Right ventricle myocardium inferior (tissue), 1 donor: ENCODE results near the gene DAGLB. TPM values are rescaled to one million over a fixed set of nuclear protein-coding genes. Genes with fewer than 3 reads are reported as not detected.
"Not testable (repeated sequence)": the region's sequence is repeated elsewhere in the genome, so short reads cannot be mapped to it uniquely, and the experiment has no call there.

ENCODE experiments used
- ATAC-seq: fragments of 200-7000 bp; cut with Tn5 transposase; one replicate; pipeline ENCODE4 v1.9.1; 2020; ENCODE audit warnings: mild to moderate bottlenecking, moderate library complexity
- DNase-seq: peaks from one replicate; pipeline ENCODE4 v3.0.0; 2021; ENCODE audit errors: missing footprints
- intact Hi-C: fragments of 100-400 bp; cut with DNase I; formaldehyde crosslinking; loops from one replicate; pipeline ENCODE4 v1.11.0; 2022
- total RNA-seq: library from RNA; stranded (reverse); fragmentation: NEBNext Ultra II Directional; extraction: Animal tissue kit (Norgen Biotek cat#: 25700); gene quantifications from one replicate; pipeline ENCODE4 v1.2.1, GENCODE V29; 2021
- donor health status: DM: no; HTN: yes; CAD: no; lungs with severe emphysema.

Gene DAGLB
- total RNA-seq, 1 donor from 2014 or later, result 6.7 TPM

DNA sequence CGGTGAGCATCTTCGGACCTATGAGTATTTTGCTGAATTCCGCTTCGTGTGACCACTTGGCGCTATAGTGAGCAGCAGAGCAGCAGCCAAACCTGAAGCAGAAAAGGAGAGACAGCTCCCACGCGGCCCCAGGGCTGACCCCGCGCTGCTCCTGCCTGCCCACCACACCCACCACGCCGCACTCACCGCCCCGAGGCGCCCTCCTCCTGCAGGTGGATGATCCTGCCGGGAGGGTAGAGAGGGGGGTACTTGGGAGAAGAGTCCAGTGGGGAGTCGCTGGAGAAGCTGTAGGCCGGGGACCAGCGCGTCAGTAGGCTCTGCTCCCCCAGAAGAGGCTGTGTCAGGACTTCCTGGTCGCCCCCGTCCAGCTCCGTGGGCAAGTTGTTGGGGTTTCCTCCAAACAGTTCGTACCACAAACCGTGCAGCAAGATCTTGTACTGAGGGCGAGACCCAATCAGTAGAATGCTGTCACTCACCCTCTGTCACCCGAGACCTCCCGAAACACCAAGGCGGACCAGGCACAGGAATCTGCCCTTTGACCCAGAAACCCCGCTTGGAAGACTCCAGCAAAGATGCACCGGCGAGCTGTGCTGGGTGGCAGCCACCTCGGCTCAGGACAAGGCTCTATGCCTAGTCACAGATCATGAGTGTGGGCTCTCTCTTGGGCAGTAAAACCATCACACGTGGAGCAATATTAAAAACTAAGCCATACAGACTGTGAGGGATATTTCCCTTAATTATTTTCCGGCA lies 37.6 kb downstream of the DAGLB start:
- intact Hi-C loops, result no loop called here
- ATAC-seq, result no peak
- DNase-seq, result no peak

DNA sequence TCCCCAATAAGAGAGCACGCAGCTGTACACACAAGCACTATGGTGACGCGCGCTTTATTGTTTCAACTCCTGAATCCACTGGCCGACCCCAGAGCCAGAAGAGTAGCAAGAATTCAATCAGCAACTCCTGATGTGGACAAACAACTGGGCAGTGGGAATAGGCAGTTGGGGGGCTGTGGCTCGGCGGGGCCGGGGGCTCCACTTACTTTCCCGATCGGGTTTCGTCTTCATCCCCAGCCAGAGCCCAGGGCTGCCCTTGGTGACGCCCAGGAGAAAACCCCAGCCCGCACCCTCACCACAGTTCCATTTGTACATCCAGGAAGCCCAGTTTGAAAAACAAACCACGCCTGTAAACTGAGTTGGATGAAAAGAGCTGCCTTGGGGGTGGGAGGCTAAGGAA lies 38.7 kb downstream of the DAGLB start:
- ATAC-seq, result no peak
- DNase-seq, result no peak
- intact Hi-C loops, result no loop called here

DNA sequence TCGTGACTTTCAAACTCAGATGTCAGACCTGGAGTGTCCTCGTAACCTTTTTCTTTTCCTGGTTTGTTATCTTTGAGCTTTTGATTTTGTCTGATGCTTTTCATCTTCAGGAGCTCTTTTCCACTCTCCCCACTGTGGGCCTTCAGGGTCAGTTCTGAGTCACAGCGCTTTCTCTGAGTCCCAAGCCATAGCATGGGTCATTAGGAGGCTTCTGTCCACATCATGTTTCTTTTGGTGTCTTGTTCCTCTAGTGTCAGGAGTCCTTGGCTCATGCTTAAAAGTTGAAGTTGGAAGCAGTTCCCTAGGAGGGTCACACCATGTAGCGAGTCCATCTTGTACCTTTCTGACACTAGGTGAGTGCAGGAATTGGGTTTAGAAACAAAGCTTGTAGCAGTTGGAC lies 40.3 kb downstream of the DAGLB start:
- no peak for DNase-seq
- intact Hi-C loops, result no loop called here
- no peak for ATAC-seq

DNA sequence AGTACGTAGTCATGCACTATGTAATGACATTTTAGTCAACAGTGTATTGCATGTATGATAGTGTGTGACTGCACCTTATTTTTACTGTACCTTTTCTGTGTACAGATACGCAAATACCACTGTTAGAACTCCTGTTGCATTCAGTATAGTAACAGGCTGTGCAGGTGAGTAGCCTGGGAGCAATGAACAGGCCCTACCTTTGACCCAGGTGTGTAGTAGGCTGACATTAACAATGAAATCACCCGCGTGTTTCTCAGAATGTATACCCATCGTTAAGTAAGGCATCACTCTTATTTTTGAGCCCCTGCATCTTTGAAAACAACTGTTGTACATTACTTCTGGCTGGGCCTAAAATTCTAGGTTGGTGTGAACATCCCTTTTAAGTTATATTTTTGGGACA lies 41.6 kb downstream of the DAGLB start:
- DNase-seq, result no peak
- intact Hi-C loops, result no loop called here
- no peak for ATAC-seq

DNA sequence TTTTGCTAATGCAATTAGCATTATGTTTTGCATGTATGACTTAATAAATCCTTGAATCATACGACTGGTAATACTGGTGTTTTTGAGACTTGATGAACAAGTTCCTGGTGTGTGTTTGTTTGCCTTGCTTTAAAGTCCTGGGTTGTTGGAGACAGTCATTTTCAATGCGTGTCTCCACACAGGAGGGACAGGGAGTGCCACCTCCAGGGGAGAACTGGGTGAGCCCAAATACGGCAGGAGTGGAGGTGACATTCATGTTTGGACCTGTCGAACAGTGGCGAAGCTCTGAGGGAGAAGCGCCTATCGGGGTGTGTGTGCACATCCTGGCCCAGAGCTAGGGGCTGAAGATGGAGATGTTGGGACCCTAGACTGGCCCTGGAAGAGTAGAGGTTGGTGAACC lies 43.8 kb downstream of the DAGLB start:
- ATAC-seq (no peak), DNase-seq (no peak)
- intact Hi-C loops, result no loop called here

DNA sequence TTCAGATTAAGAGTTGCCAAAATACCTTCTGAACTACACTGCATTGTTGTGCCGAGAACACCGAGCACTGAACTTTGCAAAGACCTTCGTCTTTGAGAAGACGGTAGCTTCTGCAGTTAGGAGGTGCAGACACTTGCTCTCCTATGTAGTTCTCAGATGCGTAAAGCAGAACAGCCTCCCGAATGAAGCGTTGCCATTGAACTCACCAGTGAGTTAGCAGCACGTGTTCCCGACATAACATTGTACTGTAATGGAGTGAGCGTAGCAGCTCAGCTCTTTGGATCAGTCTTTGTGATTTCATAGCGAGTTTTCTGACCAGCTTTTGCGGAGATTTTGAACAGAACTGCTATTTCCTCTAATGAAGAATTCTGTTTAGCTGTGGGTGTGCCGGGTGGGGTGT lies 45.0 kb downstream of the DAGLB start:
- ATAC-seq, result no peak
- intact Hi-C loops, result no loop called here
- DNase-seq, result no peak

DNA sequence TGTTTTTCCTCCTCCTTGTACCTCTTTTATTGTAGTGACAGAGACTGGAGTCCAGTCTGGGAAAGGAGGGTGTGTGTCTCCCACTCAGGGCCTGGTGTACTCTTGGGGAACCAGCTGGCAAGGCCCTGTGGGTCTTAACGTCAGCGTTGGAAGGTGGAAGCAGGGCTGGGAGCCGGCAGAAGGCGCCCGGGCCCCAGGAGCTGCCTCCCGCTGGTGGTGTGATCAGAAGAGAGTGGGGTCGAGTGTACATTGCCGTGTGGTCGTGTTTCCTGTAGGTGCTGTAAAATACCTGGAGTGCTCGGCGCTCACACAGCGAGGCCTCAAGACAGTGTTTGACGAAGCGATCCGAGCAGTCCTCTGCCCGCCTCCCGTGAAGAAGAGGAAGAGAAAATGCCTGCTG lies 45.7 kb downstream of the DAGLB start:
- ATAC-seq, result no peak
- DNase-seq, result no peak
- intact Hi-C loops, result no loop called here

DNA sequence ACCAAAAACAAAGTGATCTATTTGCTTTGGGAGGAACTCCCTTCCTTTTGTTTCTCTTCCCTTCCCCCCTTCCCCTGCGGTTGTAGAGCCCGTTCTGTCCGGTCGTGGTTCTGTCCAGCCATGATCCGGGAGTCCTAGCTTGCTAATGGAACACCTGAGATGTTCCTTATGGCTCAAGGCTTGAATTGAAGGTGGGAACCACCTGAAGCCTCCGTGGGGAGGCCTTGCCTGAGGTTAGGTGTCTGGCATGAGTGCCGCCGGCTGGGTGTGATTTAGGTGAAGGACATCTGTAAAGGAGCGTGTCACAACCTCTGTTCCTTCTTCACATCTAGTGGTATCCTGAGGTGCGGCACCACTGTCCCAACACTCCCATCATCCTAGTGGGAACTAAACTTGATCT lies 46.2 kb downstream of the DAGLB start:
- intact Hi-C loops, result no loop called here
- ATAC-seq (no peak), DNase-seq (no peak)

DNA sequence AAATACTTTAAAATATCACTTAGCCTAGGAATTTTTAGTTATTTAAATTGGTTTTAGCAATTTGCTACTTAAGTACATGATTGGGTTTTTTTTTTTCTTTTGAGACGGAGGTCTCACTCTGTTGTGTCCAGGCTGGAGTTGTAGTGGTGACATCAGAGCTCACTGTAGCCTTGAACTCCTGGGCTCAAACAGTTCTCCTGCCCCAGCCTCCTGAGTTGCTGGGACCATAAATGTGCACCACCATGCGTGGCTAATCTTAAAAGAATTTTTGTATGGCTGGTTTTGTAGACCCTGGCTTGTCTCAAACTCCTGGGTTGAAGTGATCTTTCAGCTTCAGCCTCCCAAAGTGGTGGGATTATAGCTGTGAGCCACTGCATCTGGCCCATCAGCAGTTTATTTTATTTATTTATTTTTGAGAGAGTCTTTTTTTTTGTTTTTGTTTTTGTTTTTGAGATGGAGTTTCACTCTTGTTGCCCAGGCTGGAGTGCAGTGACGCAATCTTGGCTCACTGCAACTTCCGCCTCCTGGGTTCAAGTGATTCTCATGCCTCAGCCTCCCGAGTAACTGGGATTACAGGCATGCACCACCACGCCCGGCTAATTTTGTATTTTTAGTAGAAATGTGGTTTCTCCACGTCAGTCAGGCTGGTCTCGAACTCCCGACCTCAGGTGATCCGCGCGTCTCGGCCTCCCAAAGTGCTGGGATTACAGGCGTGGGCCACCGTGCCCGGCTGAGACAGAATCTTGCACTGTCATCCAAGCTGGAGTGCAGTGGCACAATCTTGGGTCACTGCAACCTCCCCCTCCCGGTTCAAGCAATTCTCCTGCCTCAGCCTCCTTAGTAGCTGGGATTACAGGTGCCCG lies 47.3 kb downstream of the DAGLB start:
- intact Hi-C loops, DNase-seq, ATAC-seq: not testable (repeated sequence)

DNA sequence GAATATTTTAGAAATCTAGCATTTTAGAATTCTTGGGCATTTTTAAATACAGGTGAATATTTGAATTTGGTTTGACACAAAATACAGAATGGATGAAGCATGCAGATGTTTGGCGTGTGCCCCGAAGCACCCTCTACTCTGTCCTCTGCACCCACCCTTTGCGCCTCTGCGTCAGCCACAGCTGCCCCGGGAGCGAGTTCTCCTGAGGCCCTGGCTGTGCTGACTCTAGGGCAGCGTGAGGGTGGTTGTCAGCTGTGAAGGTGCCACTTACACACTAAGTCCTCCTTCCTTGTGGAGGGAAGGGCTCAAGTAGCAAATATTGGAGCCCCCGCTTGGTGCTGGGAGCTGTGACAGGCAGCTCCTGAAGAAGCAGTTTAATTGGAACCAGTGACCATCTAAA lies 48.4 kb downstream of the DAGLB start:
- ATAC-seq (no peak), DNase-seq (no peak)
- intact Hi-C loops, result no loop called here

DNA sequence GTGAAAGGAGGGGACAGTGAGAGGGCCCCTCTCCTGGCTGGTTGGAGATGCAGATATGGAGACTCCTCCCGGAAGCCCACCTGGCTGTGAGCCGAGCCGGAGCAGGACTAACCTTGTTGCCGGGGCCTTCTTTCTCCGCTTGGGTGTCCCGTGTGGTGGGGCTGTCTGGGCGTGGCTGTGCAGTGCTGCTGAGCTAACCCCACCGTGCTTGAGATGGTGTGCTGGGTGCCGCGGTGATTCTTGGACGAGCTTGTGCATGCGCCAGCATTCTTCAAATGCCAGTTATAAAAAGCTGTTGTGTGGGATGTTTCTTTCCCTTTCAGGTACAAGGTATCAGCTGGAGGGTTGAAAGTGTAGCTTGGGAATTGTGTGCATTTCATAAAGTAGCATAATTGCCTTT lies 48.8 kb downstream of the DAGLB start:
- peak; percentile 72 for DNase-seq
- ATAC-seq, result peak; percentile 48

DNA sequence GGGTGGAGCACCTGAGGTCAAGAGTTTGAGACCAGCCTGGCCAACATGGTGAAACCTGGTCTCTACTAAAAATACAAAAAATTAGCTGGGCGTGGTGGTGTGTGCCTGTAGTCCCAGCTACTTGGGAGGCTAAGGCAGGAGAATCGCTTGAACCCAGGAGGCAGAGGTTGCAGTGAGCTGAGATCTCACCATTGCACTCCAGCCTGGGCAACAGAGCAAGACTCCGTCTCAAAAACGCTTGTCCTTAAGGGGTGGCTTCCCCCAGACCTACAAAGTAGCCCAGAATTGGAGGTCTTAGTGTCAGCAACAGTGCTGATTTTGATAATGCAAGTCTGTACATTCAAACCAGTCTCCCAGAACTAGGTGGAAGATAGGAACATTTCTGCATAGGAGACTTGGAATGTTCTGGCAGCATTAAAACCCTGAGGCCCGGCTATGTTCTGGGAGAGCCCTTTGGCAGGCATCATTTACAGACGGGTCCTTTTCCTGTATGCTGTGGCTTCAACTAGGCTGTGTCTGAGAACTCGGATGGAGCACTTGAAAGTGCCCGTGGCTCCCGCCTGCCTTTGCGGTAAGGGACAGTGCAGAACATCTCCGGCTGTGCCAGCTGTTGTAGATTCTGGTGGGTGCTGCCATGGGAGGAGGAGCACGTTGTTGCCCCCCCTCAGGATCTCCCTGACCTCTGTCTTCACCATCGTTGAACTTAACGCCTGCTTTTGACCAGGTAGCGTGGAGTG lies 49.8 kb downstream of the DAGLB start:
- DNase-seq, ATAC-seq, intact Hi-C loops: not testable (repeated sequence)

More for the DNA sequence above, 48.8 kb downstream of the DAGLB start:
- intact Hi-C loops, result no loop called here

DNA sequence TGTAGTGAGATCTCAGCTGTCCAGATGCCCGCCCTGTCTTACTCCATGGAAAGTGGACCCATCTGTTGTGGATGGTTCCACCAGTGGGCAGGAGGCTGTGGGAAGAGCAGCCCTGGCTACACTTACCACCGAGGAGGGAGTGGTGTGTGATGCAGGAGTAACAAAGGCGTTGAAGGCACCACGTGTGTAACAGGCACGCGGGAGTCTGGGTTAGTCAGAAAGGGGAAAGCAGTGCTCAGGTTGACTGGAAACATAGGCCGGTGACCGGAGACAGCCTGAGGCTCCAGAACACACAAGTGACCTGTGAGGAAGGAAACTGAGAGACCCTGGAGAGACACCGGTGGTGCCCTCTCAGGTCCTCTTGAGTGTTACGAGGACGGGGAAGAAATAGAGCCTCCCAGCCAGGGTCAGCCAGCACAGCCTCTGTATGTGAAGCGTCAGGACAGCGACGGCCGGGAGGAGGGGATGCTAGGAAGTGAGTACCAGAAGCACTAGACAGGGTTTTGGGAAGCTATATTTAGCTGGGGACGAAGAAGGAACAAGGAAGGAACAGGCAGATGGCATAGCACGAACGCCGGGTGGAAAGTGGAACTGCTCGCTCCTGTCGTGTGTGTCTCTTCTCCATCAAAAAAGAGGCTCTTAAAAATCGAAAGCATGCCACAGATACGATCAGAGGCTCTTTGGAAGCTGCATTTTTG lies 51.7 kb downstream of the DAGLB start:
- DNase-seq, result peak; percentile 81
- peak; percentile 63 for ATAC-seq
- intact Hi-C loops, result no loop called here

DNA sequence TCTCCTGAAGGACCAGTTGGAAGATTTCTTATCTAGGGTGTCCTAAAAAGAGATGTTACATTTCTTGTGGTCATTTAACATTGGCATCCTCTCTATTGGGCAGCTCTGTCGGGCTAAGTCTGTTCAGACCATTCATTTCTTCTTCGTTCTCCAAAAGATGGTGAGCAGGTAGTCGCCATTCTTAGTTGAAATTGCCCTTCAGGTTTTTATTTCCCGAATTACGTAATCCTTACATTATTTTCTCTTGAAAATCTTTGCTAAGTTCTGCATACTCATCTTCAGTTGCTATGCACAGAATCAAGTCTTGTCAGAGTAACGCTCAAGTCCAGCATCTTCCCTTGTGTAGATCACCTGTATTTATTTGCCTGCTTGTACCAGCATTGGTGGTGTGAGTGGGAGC lies 53.6 kb downstream of the DAGLB start:
- no peak for ATAC-seq
- intact Hi-C loops, result no loop called here
- DNase-seq, result no peak

DNA sequence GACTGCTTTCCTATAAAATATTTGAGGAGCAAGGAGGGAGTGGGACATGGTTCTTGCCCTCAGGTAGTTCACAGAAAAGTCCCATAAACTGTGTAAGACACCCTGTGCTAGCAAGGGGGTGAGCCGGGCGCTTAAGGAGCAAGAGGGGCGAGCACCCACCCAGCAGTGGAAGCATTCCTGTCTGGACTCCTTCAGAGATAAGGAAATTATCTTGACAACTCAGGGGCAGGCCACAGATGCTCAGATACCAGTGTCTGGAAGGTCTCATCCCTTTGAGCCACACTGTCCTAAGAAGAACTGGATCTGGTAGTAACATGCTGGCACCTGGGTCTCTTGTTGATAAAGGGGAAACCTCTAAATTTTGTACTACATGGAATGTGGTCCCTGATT lies 54.1 kb downstream of the DAGLB start:
- DNase-seq, result no peak
- ATAC-seq, result no peak

DNA sequence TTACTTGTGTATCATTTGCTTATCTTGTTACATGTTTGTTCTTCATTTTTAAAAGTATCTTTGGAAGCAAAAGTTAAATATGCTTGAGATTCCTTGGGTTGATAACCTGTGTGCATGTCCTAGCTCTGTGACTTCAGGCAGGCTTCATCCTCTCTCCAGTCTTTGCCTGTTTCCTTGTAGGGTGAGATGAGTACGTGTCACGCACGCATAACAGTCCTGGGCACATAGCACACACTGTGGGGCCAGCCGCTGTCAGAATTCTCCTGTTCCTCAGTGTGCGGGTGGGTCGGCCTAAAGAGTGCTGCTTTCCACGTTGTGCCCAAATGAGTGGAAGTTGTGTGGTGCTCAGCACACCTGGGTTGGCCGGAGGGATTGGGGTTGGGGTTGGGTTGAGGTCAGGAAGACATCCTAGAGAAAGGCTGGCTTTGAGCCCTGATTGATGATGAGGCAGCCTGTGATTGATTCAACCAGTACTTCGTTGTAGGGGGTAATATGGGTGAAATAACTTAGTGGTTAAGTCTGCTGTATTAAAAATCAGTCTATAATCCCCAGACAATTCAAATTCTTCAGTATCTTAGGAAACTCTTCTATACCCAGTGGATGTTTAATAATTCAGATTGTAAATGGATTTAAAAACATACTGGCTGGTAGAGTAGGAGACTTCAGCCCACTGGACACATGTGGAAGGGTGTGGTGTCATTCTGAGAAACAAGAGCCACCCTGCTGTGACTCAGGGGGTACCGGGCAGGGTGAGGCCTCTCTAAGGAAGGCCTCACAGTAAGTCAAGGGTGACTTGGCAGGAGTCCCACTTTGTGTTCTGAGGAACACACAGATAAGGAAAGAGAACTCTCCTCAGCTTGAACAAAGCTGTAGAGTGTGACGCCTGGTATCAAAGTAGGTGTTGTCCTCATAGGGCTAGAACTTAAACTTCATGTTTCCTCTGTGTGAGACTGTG lies 54.8 kb downstream of the DAGLB start:
- intact Hi-C loops, result loop anchor here (2.0 kb wide), 1 partner anchor 16 kb away; no protein-coding TSS in a partner anchor
- peak; percentile 72 for DNase-seq
- peak; percentile 76 for ATAC-seq

More for the DNA sequence above, 54.1 kb downstream of the DAGLB start:
- intact Hi-C loops, result loop anchor here (2.0 kb wide), 1 partner anchor 17 kb away; no protein-coding TSS in a partner anchor

DNA sequence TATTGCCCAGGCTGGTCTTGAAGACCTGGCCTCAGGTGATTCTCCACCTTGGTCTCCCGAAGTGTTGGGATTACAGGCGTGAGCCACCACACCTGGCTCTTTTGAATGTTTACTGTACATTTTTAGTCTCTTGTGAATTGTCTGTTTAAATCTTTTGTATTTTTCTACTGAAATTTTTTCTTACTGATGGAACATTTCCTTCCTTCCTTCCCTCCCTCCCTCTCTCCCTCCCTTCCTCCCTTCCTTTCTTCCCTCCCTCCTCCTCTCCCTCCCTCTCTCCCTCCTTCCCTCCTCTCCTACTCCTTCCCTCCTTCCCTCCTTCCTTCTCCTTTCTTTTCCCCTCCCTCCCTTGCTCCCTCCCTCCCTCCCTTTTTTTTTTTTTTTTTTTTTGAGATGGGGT lies 58.0 kb downstream of the DAGLB start:
- no peak for ATAC-seq
- intact Hi-C loops, result no loop called here
- DNase-seq, result no peak
